ENCODE data around the gene PWWP2B.
"Not testable (repeated sequence)": the region's sequence is repeated elsewhere in the genome, so short reads cannot be mapped to it uniquely, and the experiment has no call there.

The PWWP2B gene

GRCh38 chr10:132432176-132432540 lies 35.2 kb downstream of the PWWP2B start:
- Histone ChIP-seq H3K79me2 (ENCODE audit: low read length) (no peaks in the 10 kb centered on the region), H3K27ac (ENCODE audit: low read length) (no peak overlapping the region), H4K20me1 (ENCODE audit: insufficient read depth, low read length) (no peaks in the 10 kb centered on the region), H3K4me3 (ENCODE audit: low read length) (no peak overlapping the region), H3K4me1 (ENCODE audit: low read length) (no peaks in the 10 kb centered on the region; the same call in 1 of the 2 replicates), H3K36me3 (replicated peaks; ENCODE audit: low read depth, low read length) (no peaks in the 10 kb centered on the region), H3K27me3 (ENCODE audit: low read depth, low read length) (no peaks in the 10 kb centered on the region), H2AFZ (ENCODE audit: low read depth, low read length) (no peak overlapping the region), H3K9ac (ENCODE audit: low read length) (no peak overlapping the region), H3K4me2 (ENCODE audit: low read length) (no peak overlapping the region), H3K9me3 (ENCODE audit: insufficient read depth, low read length) (no peaks in the 10 kb centered on the region)
- TF ChIP-seq CTCF (IDR thresholded peaks at IDR 0.05; ENCODE audit: low read depth, low read length) (no peak), EZH2phosphoT487 (IDR thresholded peaks at IDR 0.05; ENCODE audit: low read depth) (no peak)

- H3K9me3 ChIP-seq (ENCODE audit: insufficient read depth, low read length) = no peaks in the 10 kb centered on the region
- H3K4me2 ChIP-seq (ENCODE audit: low read length) = peak overlapping the region; percentile 50
- H3K4me1 ChIP-seq (ENCODE audit: low read length) = no peaks in the 10 kb centered on the region; the same call in 1 of the 2 replicates
- no peak overlapping the region for H2AFZ ChIP-seq (ENCODE audit: low read depth, low read length)
- no peaks in the 10 kb centered on the region for H4K20me1 ChIP-seq (ENCODE audit: insufficient read depth, low read length)
- H3K36me3 ChIP-seq (replicated peaks; ENCODE audit: low read depth, low read length) = no peaks in the 10 kb centered on the region
- H3K79me2 ChIP-seq (ENCODE audit: low read length) = no peaks in the 10 kb centered on the region
- TF ChIP-seq EZH2phosphoT487 (IDR thresholded peaks at IDR 0.05; ENCODE audit: low read depth) (no peak), CTCF (IDR thresholded peaks at IDR 0.05; ENCODE audit: low read depth, low read length) (no peak)
- no peak overlapping the region for H3K27ac ChIP-seq (ENCODE audit: low read length)
- H3K4me3 ChIP-seq (ENCODE audit: low read length) = peak overlapping the region; percentile 59
- H3K27me3 ChIP-seq (ENCODE audit: low read depth, low read length) = no peaks in the 10 kb centered on the region
- H3K9ac ChIP-seq (ENCODE audit: low read length) = no peak overlapping the region
Observed at GRCh38 chr10:132433671-132434340, 36.8 kb downstream of the PWWP2B start.

GRCh38 chr10:132434405-132435005 lies 37.5 kb downstream of the PWWP2B start:
- Histone ChIP-seq H3K79me2 (ENCODE audit: low read length) (no peaks in the 10 kb centered on the region), H3K27me3 (ENCODE audit: low read depth, low read length) (no peaks in the 10 kb centered on the region), H3K9me3 (ENCODE audit: insufficient read depth, low read length) (no peaks in the 10 kb centered on the region), H3K4me1 (ENCODE audit: low read length) (no peaks in the 10 kb centered on the region; the same call in 1 of the 2 replicates), H3K36me3 (replicated peaks; ENCODE audit: low read depth, low read length) (no peaks in the 10 kb centered on the region), H3K4me3 (ENCODE audit: low read length) (peak overlapping the region; percentile 59), H3K4me2 (ENCODE audit: low read length) (peak overlapping the region; percentile 50), H4K20me1 (ENCODE audit: insufficient read depth, low read length) (no peaks in the 10 kb centered on the region), H2AFZ (ENCODE audit: low read depth, low read length) (no peak overlapping the region), H3K9ac (ENCODE audit: low read length) (no peak overlapping the region), H3K27ac (ENCODE audit: low read length) (no peak overlapping the region)
- TF ChIP-seq EZH2phosphoT487 (IDR thresholded peaks at IDR 0.05; ENCODE audit: low read depth) = no peak
- no peak for TF ChIP-seq CTCF (IDR thresholded peaks at IDR 0.05; ENCODE audit: low read depth, low read length)

GRCh38 chr10:132435320-132435719 lies 38.3 kb downstream of the PWWP2B start:
- H4K20me1 ChIP-seq (ENCODE audit: insufficient read depth, low read length); H3K27ac ChIP-seq (ENCODE audit: low read length); H3K27me3 ChIP-seq (ENCODE audit: low read depth, low read length); H2AFZ ChIP-seq (ENCODE audit: low read depth, low read length); H3K36me3 ChIP-seq (replicated peaks; ENCODE audit: low read depth, low read length); H3K9me3 ChIP-seq (ENCODE audit: insufficient read depth, low read length); H3K79me2 ChIP-seq (ENCODE audit: low read length); H3K4me3 ChIP-seq (ENCODE audit: low read length); H3K4me1 ChIP-seq (ENCODE audit: low read length); H3K4me2 ChIP-seq (ENCODE audit: low read length); H3K9ac ChIP-seq (ENCODE audit: low read length): not testable (repeated sequence)

- H3K36me3 ChIP-seq (replicated peaks; ENCODE audit: low read depth, low read length); H3K27me3 ChIP-seq (ENCODE audit: low read depth, low read length); H3K9me3 ChIP-seq (ENCODE audit: insufficient read depth, low read length); H3K4me1 ChIP-seq (ENCODE audit: low read length); H3K4me3 ChIP-seq (ENCODE audit: low read length); H3K9ac ChIP-seq (ENCODE audit: low read length); H3K4me2 ChIP-seq (ENCODE audit: low read length); H4K20me1 ChIP-seq (ENCODE audit: insufficient read depth, low read length); H3K27ac ChIP-seq (ENCODE audit: low read length); H3K79me2 ChIP-seq (ENCODE audit: low read length); H2AFZ ChIP-seq (ENCODE audit: low read depth, low read length): not testable (repeated sequence)
Observed at GRCh38 chr10:132436096-132436495, 39.1 kb downstream of the PWWP2B start.
